ENCODE measurements around the gene NANOGP8.
"Not testable (repeated sequence)": the region's sequence is repeated elsewhere in the genome, so short reads cannot be mapped to it uniquely, and the experiment has no call there.

Gene NANOGP8, protein sequence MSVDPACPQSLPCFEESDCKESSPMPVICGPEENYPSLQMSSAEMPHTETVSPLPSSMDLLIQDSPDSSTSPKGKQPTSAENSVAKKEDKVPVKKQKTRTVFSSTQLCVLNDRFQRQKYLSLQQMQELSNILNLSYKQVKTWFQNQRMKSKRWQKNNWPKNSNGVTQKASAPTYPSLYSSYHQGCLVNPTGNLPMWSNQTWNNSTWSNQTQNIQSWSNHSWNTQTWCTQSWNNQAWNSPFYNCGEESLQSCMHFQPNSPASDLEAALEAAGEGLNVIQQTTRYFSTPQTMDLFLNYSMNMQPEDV

GRCh38 chr15:35085176-35085919 lies at the start of gene NANOGP8:
TSS of gene NANOGP8 (minus strand) at chr15:35085295. CDS start at chr15:35085110, 185 bp downstream.
- not testable (repeated sequence) for DNase-seq

DNA sequence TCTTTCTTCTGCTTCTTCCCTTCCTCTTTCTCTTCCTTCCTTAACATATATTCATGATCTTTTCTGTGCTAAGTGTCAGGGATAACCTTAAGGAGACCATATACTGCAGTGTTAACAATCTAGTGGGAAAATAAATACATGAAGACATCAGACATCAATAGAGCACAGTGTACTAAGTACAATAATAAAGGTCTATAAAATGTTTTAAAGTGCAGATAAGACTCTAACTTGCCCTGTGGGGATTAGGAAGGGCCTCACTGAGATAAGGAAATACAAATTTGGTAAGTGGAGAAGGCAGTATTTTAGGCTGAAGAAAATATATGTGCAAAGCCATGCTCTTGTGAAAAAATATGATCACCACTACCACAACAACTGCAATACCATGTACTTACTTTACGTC lies 49.2 kb upstream of the NANOGP8 start:
- no peak for DNase-seq

DNA sequence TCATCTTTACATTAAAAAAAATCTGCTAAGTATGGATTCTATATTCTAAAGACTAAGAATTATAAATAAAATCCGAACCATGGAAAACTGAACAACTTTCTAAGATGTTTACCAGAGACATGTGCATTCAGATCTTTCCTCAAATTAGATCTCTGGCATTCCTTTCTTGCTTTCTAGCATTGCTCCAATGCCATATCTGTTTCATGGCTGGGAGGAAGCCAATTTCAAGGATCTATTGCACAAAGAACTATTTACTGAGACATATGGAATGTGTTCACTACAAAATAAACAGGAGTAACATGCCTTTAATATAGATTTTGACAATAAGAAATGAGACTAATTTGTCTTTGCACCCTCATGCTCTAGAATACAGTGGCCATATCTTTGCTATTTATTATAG lies 45.1 kb upstream of the NANOGP8 start:
- DNase-seq = no peak

DNA sequence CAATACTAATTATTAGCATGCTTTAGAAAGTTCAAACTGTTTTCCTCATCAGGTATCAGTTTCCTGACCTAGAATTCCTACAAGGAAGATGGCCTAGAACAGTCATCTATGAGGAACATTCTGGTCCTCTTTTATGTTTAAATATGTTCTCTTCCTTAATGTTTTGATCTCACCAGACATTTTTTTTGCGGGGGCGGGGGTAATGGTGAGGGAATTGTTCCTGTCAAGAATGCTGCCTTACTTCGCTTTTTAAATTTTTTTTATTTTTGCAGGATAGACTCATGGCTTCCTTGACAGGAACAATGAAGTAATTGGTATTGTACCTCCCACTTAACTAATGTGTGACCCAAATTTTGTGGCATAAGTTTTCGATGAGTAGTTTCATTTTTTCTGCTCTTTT lies 44.3 kb upstream of the NANOGP8 start:
- no peak for DNase-seq

DNA sequence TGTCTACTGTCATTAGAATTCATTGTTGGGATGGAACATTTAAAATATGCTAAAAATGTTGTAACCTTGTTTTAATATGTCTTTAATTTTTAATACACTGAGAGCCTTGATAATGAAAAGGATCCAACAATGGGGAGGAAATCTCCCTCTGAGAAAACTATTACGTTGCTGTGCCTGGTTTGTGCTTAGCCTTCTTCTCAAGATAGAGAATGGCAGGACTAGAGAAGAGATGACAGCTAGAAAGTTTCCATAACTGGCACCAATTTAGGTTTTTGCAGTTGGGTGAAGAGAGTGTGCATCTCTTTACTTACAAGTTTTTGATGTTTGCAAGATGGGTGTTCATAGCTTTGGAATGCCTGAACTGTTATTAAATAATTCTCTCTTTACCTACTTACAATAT lies 42.6 kb upstream of the NANOGP8 start:
- no peak for DNase-seq

DNA sequence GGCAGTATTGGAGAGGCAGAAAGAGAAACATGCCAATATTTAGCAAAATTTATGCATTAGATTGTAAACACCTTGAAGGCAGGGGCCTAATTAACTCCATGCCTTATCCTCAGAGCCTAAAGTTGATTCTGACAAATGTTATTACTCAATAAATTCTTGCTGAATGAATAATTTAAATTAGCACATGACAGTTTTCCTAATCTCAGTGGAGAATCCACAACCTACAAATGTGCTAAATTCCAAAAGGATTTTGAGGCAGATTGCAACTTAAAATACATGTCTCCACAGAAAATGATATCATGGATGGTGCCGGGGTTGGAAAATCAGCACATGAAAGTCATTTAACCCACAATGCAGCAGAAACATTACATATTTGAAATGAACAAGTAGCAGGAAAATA lies 41.1 kb upstream of the NANOGP8 start:
- DNase-seq = no peak

DNA sequence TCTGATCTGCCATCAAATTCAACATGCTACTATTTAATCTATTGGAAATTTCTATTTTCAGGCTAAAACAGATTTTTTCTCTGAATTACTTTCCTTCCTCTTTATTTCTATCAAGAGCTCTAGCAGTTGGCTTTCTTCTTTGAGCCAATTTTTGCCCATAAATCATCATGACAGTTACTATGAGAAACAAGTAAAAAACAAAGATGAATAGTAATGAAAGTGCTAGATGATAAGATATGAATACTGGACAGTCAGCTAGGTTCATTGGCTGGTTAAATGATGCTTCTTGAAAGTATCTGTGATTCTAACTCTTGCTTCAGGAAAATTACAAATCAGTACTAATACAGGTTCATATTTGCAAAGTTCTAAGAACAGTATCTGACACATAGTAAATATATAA lies 38.6 kb upstream of the NANOGP8 start:
- no peak for DNase-seq

DNA sequence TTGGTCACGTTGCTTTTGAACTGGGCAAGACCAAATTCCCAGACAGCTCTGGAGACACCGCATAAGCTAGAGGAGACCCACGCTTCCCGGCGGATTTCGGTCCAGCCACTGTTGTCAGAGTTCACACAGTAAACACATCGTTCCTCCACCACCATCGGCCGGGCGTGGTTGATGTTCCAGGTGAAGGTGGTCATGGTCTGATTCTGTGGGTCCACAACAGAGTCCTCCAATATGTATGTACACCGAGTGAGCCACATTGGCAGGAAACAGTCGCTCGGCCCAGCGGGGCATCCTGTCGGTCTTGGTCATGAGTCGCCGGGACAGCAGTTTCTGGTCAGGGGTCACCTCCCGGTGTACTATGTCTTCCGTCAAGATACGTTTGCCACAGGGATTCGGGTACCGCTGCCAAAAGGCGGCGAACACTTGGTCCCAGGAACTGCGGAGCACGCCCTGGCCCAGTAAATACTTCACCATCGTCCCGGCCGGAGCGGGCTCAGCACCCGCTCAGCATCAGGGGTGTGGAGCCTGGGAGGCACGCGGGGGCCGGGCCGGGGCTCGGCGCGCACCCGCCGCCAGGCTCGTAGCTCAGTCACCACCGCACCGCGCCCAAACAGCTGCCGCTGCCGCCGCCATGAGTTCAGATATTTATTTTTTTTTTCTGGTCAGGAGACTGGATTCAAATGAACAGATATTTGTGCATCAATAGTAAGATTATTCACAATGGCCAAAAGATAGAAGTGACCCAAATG lies 36.7 kb upstream of the NANOGP8 start:
- DNase-seq = no peak

GRCh38 chr15:35120173-35120572 lies 35.1 kb upstream of the NANOGP8 start:
- no peak for DNase-seq

DNA sequence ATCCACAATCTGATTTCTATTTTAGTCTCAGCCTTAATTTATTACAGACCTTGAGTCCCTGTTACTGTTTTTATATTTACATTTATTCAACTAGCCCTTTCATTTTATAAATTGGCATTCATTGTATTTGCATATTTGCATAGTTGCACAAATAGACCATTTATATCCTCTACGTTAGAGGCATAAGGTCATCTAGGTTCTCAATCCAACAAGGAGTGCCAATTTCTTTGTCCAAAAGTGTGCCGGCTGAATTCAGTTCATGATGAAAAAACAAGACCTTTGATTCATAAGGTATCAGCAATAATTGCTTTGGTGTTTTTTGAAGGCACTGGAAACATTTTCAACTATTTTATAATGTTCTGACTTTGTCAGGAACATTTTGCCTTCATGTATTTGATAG lies 33.9 kb upstream of the NANOGP8 start:
- no peak for DNase-seq

DNA sequence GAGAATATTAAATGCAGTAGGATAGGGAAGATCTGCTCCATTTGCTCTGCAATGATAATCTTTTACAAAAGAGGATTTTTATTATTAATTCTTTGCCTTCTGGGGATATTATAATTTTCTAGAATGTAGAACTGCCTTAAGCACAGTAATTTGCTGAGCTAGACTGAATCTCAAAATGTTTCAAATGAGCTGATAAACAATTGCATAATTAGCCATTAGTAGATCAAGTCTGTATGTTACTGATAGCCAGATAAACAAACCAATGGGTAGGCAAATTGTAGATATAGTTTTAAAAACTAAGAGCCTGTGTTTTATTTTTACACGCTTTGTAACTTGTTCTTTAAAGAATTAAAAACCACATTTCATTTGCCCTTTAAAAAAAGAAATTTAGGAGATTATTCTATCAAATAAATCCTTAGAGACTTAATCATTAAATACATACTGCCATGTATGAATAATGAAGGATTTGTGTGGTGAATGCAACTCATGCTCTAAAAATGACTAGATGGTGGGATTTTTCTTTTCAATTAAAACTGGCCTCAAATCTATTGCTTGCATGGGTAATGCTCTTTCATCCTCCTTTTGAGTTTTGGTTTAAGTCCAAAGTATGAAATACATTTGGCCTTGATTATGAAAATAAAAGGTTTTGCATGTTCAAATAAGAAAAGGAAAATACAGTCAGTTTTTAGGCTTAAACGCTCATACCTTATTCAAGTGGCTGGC lies 32.6 kb upstream of the NANOGP8 start:
- no peak for DNase-seq

GRCh38 chr15:35115155-35115725 lies 30.1 kb upstream of the NANOGP8 start:
- DNase-seq = no peak

GRCh38 chr15:35112346-35112745 lies 27.3 kb upstream of the NANOGP8 start:
- no peak for DNase-seq

GRCh38 chr15:35111861-35112260 lies 26.8 kb upstream of the NANOGP8 start:
- DNase-seq = no peak

- no peak for DNase-seq
Observed at GRCh38 chr15:35108453-35108852, 23.4 kb upstream of the NANOGP8 start.

GRCh38 chr15:35107561-35107960 lies 22.5 kb upstream of the NANOGP8 start:
- no peak for DNase-seq

DNA sequence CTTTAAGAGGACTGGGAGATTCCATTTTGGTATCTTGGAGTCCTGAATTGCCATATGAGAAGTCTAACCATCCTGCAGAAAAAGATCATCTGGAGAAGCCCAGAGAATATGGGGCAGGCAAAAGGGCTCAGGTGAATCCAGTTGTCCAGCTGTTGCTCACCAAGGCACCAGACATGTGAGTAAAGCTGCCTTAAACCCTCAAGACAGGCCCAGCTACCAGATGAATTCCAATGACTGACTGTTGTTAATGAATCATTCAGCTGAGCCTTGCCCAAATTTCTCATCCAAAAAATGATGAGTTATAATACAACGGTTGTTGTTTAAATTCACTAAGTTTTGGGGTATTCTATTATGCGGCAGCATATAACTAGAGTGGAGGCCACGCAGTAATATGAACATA lies 22.0 kb upstream of the NANOGP8 start:
- no peak for DNase-seq

DNA sequence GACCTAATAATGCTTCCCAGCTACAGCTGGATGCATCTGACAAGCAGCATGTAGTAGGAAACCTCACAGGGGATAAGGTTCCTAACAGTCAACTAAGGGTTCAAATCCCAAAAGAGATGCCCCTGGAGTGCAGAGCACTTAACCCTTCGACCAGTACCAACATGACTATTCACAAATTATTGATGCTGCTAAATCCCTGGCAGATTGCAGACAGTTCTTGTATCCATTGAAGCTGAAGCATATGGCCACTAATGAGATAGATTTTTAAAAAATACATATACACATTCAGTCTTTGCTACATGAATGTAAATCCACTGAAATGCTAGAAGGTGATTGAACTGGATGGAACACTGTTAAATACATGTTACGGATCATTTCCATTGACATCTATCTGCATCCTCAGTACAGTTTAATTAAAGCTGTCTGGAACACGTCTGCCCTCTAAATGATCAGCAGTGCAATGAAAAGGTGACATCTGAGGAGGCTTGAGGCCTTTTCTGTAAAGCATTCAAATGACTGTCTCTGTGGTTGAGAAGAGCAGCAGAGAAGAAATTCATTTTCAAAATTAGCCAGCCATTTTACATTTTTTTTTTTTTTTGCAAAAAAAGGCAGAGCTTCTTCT lies 19.5 kb upstream of the NANOGP8 start:
- no peak for DNase-seq

DNA sequence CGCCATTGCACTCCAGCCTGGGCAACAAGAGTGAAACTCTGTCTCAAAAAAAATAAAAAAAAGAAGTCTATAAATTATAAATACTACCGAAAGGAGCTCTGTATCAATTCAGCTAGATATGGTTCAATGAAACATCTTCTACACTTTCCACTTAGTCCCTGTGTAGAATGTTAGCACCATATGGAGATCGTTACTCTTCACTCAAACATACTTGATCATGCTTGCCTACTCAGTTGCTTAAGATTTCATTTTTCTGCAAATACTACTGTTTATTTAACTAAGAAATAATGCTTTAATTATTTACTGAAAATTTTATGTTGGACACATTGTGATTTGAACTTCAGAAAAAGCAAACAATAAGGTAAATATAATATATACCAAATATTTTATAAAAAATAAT lies 17.1 kb upstream of the NANOGP8 start:
- no peak for DNase-seq

DNA sequence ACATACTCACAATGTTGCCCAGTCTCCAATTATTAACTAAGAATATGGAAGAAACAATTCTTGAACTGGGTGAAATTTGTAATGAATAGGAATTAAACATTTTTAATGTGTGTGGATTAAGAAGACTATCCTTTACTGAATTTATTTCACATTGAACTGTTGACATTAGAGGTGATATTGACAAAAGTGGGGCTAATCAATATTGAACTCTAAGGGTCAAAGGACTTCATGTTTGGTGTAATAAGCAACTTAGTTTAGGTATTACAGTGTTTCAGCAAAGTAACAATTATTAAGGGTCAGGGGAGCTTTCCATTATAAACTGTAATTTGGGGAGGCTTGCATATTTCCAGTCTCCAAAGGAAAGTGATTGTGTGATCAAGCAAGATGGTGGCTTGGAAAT lies 16.2 kb upstream of the NANOGP8 start:
- DNase-seq = no peak

DNA sequence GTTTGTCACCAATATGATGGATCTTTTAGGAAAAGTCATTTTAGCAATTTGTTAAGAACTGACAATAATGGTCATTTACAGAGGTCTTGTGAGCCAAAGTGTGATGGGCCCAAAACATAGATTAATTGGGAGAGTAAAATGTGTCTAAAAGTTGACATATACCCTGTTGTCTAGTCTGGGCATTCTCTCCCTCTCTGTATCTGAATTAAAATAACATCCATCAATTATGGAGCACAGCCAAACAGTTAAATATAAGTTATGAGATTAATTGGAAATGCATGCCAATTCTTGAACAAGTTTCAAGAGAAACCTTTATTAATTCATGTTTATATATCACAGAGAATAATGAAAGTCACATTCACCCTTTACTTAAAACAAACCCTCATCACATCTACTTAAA lies 13.6 kb upstream of the NANOGP8 start:
- no peak for DNase-seq

DNA sequence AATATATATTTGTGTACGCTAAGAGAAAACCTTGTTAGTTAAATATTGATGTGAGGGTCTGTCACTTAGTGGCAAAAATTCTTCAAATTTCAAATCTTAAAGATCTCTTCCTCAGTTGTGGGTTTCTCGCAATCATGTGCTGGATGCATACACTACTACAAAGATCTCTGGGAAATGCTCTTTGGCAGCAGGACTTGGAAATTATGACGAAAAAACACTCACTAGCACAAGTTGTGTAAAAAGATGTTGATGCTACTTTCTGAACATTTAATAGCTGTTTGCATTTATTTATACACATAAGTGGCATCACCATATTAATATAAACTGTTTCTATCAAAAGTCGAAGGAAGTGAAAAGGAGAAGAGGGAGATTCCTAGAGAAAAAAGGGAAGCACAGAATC lies 10.8 kb upstream of the NANOGP8 start:
- DNase-seq = no peak
